Measurements from ENCODE around the gene DDAH1. TPM values are rescaled to one million over a fixed set of nuclear protein-coding genes. Genes with fewer than 3 reads are reported as not detected.

Gene DDAH1
- total and polyA plus RNA-seq, 2 experiments from 2014 or later = 29.4 to 41.7 TPM

DNA sequence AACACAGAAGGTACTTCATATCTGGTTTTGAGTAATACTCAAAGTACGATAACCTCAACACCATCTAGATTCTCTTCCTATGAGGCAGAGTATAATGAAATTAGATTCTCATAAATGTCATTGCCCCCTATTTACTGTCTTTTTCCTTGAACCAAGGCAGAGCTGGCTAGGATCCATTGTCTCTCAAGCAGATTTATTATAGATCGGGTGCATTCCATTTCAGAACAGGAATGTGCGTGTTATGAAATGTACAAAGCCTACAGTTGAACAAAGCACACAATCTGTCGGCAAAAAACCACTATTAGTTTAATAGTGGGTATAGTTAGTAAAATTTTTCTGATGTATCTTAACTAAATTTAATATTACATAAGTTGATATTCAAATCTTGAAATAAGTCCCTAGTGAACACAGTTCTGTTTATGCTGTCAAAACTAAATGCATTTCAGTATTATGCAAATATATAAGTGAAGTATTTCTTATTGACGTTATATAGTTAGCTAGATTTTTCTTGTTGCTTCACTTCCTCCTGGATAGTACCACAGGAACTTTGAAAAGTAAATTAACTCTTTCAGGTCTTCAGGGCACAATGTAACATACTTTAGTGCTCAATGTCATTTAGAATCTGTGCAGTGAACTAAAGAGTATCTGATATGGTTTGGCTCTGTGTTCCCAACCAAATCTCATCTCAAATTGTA, 92.1 kb downstream of the DDAH1 start:
- Mint-ChIP-seq H3K27ac (no peak overlapping the region), H3K27me3 (ENCODE audit: insufficient read depth, low read depth, poor library complexity) (no peaks in the 10 kb centered on the region)
- TF ChIP-seq, protein P1, sequence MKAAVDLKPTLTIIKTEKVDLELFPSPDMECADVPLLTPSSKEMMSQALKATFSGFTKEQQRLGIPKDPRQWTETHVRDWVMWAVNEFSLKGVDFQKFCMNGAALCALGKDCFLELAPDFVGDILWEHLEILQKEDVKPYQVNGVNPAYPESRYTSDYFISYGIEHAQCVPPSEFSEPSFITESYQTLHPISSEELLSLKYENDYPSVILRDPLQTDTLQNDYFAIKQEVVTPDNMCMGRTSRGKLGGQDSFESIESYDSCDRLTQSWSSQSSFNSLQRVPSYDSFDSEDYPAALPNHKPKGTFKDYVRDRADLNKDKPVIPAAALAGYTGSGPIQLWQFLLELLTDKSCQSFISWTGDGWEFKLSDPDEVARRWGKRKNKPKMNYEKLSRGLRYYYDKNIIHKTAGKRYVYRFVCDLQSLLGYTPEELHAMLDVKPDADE (IDR thresholded peaks at IDR 0.05) = no peak
- TF ChIP-seq, protein P2, sequence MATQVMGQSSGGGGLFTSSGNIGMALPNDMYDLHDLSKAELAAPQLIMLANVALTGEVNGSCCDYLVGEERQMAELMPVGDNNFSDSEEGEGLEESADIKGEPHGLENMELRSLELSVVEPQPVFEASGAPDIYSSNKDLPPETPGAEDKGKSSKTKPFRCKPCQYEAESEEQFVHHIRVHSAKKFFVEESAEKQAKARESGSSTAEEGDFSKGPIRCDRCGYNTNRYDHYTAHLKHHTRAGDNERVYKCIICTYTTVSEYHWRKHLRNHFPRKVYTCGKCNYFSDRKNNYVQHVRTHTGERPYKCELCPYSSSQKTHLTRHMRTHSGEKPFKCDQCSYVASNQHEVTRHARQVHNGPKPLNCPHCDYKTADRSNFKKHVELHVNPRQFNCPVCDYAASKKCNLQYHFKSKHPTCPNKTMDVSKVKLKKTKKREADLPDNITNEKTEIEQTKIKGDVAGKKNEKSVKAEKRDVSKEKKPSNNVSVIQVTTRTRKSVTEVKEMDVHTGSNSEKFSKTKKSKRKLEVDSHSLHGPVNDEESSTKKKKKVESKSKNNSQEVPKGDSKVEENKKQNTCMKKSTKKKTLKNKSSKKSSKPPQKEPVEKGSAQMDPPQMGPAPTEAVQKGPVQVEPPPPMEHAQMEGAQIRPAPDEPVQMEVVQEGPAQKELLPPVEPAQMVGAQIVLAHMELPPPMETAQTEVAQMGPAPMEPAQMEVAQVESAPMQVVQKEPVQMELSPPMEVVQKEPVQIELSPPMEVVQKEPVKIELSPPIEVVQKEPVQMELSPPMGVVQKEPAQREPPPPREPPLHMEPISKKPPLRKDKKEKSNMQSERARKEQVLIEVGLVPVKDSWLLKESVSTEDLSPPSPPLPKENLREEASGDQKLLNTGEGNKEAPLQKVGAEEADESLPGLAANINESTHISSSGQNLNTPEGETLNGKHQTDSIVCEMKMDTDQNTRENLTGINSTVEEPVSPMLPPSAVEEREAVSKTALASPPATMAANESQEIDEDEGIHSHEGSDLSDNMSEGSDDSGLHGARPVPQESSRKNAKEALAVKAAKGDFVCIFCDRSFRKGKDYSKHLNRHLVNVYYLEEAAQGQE (IDR thresholded peaks at IDR 0.05; ENCODE audit: unreplicated experiment) = no peak
- TF ChIP-seq, protein P3, sequence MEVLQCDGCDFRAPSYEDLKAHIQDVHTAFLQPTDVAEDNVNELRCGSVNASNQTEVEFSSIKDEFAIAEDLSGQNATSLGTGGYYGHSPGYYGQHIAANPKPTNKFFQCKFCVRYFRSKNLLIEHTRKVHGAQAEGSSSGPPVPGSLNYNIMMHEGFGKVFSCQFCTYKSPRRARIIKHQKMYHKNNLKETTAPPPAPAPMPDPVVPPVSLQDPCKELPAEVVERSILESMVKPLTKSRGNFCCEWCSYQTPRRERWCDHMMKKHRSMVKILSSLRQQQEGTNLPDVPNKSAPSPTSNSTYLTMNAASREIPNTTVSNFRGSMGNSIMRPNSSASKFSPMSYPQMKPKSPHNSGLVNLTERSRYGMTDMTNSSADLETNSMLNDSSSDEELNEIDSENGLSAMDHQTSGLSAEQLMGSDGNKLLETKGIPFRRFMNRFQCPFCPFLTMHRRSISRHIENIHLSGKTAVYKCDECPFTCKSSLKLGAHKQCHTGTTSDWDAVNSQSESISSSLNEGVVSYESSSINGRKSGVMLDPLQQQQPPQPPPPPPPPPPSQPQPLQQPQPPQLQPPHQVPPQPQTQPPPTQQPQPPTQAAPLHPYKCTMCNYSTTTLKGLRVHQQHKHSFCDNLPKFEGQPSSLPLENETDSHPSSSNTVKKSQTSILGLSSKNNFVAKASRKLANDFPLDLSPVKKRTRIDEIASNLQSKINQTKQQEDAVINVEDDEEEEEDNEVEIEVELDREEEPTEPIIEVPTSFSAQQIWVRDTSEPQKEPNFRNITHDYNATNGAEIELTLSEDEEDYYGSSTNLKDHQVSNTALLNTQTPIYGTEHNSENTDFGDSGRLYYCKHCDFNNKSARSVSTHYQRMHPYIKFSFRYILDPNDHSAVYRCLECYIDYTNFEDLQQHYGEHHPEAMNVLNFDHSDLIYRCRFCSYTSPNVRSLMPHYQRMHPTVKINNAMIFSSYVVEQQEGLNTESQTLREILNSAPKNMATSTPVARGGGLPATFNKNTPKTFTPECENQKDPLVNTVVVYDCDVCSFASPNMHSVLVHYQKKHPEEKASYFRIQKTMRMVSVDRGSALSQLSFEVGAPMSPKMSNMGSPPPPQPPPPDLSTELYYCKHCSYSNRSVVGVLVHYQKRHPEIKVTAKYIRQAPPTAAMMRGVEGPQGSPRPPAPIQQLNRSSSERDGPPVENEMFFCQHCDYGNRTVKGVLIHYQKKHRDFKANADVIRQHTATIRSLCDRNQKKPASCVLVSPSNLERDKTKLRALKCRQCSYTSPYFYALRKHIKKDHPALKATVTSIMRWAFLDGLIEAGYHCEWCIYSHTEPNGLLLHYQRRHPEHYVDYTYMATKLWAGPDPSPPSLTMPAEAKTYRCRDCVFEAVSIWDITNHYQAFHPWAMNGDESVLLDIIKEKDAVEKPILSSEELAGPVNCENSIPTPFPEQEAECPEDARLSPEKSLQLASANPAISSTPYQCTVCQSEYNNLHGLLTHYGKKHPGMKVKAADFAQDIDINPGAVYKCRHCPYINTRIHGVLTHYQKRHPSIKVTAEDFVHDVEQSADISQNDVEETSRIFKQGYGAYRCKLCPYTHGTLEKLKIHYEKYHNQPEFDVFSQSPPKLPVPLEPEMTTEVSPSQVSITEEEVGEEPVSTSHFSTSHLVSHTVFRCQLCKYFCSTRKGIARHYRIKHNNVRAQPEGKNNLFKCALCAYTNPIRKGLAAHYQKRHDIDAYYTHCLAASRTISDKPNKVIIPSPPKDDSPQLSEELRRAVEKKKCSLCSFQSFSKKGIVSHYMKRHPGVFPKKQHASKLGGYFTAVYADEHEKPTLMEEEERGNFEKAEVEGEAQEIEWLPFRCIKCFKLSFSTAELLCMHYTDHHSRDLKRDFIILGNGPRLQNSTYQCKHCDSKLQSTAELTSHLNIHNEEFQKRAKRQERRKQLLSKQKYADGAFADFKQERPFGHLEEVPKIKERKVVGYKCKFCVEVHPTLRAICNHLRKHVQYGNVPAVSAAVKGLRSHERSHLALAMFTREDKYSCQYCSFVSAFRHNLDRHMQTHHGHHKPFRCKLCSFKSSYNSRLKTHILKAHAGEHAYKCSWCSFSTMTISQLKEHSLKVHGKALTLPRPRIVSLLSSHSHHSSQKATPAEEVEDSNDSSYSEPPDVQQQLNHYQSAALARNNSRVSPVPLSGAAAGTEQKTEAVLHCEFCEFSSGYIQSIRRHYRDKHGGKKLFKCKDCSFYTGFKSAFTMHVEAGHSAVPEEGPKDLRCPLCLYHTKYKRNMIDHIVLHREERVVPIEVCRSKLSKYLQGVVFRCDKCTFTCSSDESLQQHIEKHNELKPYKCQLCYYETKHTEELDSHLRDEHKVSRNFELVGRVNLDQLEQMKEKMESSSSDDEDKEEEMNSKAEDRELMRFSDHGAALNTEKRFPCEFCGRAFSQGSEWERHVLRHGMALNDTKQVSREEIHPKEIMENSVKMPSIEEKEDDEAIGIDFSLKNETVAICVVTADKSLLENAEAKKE (CRISPR knock-in tag; IDR thresholded peaks at IDR 0.05) = no peak
- no peak for TF ChIP-seq ZNF114 (CRISPR knock-in tag; IDR thresholded peaks at IDR 0.05)
- TF ChIP-seq EZH2 (IDR thresholded peaks at IDR 0.05; ENCODE audit: low read depth, unreplicated experiment) = no peak
- TF ChIP-seq ZNF331 (CRISPR knock-in tag; IDR thresholded peaks at IDR 0.05; ENCODE audit: low read depth) = no peak

More for the DNA sequence above, 92.1 kb downstream of the DDAH1 start:
- Histone ChIP-seq H3K36me3 (ENCODE audit: insufficient read depth) (no peaks in the 10 kb centered on the region), H3K4me2 (no peak overlapping the region), H3K27me3 (ENCODE audit: insufficient read depth) (no peaks in the 10 kb centered on the region), H3K9me2 (ENCODE audit: insufficient read depth) (no peaks in the 10 kb centered on the region), H2AFZ (no peak overlapping the region), H3K4me1 (ENCODE audit: insufficient read depth) (peaks cover 8% of the 10 kb centered on the region; the same call in 1 of the 2 replicates), H3F3A (replicated peaks; ENCODE audit: low read depth) (no peaks in the 10 kb centered on the region), H3K27ac (ENCODE audit: low read depth) (no peak overlapping the region), H3K79me2 (replicated peaks; ENCODE audit: insufficient read depth) (peaks cover 4% of the 10 kb centered on the region; the same call in 1 of the 2 replicates), H4K20me1 (replicated peaks; ENCODE audit: insufficient read depth) (no peaks in the 10 kb centered on the region), H3K4me3 (no peak overlapping the region)
- Mint-ChIP-seq H3K9me3 (no peaks in the 10 kb centered on the region), H3K4me3 (no peak overlapping the region), H3K36me3 (ENCODE audit: low read depth) (no peaks in the 10 kb centered on the region), H3K4me1 (peaks cover 20% of the 10 kb centered on the region)
- DNase-seq (ENCODE audit: low spot score) (no peak), ATAC-seq (no peak)

Data from GM23338 (cell line).